GM18951 (cell line): ENCODE data around the gene MEG3.

ENCODE experiments used
- POLR2A ChIP-seq: IDR thresholded peaks from 4 replicates; pipeline ENCODE4 v1.6.1; 2011; ENCODE audit warnings: mild to moderate bottlenecking; ENCODE audit not compliant: insufficient read length, insufficient read depth; ENCODE audit errors: extremely low read depth
- in situ Hi-C: fragments of 300-500 bp; cut with MboI; formaldehyde crosslinking; loops from one replicate; pipeline ENCODE4 v1.12.0; 2022; ENCODE audit warnings: low sequenced_read_pairs, mixed read lengths, inconsistent platforms; ENCODE audit not compliant: unreplicated experiment

Gene MEG3

DNA sequence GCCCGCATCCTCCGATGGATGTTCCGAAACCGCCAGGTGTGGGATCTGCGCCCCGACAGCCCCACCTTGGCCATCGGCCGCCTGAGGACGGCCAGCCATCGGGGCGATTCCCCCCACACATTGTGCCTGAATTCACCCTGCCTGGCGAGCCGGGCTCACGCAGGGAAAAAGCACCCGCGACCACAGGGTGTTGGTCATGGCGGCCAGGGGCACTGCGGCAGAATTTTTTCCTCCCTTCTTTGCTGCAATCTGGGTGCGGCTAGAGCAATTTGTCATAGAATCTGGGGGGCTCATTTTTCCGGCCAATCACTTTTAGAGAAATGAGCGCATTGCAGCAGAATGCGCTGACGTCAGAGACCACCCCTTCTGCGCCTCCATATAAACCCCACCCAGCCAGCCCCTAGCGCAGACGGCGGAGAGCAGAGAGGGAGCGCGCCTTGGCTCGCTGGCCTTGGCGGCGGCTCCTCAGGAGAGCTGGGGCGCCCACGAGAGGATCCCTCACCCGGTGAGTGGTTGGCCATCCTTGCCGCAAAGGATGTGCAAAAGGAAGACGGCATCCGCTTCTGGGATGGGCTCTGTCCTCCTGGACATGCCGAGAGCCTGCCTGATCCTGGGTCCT lies at the start of gene MEG3:
TSS of gene MEG3 (plus strand) at position 406 of the 619 bp plus-strand sequence.
- in situ Hi-C loops = no loop called here
- no peak for TF ChIP-seq POLR2A

DNA sequence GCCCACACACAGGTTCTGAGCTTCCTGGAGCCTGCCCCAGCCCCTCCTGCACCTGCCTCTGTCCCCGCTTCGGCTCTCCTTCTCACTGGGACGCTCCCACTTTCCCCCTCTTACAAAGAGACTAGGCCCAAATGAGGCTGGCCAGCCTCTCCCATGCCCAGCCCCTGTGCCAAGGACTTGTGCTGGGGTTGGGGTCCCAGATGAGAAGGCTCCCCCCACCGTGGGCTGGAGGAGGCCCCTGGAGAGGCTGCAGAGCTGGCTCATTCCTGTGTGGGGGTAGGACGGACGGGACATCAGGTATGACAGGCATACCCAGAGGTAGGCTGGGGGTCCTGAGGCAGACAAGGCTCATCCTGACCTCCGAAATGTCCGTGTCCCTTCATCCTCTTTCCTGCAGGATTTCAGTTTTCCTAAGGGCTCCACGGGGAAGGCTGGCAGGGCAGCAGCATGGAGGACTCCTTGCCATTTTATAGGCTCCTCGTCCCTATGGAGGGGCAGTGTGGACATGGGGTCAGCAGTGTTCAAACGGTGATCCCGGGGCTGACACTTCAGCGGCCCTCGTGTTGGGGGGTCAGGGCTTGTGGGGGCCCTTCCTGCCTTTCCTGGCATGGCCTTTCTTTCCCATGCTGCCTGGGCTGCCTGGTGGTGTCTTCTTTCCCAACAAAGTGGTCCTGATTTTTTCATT lies 49.1 kb upstream of the MEG3 start:
- in situ Hi-C loops = no loop called here
- TF ChIP-seq POLR2A = no peak

DNA sequence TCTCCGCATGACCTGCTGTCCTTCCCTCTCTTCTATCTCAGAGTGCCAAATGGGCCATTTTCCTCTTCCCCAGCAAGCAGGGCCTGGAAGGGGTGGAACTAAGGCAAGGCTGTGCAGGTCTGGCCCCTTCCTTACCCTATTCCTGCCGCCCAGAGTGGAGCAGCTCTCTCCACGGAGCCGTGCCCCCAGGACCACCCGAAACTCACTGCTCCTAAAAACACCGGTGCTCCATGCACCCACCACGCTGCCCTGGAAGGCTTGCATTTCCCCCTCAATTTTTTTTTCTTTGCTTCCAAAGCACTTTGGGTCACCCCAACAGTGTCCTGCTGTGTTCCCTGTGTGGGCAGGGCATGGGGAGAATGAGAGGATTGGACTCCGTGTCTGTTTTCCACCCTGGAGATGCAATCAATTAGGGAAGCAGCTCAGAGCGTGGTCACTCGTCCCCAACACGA lies 48.5 kb upstream of the MEG3 start:
- in situ Hi-C loops = no loop called here
- TF ChIP-seq POLR2A = no peak

DNA sequence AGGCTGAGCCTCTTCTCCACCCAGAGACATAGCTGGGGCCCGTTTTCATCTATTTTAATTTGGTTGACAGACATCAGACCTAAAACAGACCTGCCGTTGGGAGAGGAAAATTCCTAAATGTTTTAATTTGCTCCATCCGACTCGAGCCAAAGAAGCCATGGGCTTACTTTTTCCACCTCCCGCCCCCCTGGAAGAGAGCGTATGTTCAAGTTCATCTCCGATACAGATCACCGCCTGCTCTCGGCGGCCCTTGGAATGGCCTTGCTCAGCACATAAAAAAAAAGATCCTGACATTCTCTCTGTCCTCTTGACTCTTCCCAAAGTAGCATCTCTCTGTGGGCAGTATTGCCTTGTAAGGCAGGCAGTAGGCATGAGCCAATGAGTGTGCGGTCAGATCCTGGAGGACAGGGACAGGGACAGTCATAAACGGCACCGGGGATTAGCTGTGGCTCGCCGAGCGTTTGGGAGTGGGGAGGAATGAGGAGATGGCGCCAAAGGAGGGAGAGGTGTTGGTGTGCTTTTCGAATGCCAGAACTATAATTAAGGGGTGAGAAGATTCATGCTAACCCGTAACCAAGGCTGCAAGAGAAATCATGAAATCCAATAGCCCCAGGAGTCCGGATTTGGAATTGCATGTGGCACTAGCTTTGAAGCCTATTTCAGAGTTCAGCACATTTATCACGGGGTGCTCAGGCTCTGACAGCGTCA lies 47.9 kb upstream of the MEG3 start:
- in situ Hi-C loops = no loop called here
- TF ChIP-seq POLR2A = no peak

DNA sequence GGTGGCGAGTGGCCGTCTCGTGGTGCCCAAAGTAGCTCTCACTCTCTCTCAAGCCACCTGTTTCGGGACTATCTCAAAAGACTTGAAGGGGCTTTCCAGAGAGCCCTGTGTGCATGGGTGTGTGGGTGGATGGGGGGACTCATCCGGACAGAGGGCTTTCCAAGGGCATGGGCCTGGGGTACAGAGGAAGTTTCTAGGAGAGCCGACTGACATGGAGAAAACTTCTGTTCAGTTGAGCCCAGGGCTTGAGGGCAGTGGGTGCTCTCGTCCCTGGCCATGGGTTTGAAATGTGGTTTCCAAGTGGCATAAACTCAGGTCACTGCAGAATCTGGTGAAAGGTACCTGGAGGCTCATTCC lies 47.4 kb upstream of the MEG3 start:
- no peak for TF ChIP-seq POLR2A
- in situ Hi-C loops = no loop called here

DNA sequence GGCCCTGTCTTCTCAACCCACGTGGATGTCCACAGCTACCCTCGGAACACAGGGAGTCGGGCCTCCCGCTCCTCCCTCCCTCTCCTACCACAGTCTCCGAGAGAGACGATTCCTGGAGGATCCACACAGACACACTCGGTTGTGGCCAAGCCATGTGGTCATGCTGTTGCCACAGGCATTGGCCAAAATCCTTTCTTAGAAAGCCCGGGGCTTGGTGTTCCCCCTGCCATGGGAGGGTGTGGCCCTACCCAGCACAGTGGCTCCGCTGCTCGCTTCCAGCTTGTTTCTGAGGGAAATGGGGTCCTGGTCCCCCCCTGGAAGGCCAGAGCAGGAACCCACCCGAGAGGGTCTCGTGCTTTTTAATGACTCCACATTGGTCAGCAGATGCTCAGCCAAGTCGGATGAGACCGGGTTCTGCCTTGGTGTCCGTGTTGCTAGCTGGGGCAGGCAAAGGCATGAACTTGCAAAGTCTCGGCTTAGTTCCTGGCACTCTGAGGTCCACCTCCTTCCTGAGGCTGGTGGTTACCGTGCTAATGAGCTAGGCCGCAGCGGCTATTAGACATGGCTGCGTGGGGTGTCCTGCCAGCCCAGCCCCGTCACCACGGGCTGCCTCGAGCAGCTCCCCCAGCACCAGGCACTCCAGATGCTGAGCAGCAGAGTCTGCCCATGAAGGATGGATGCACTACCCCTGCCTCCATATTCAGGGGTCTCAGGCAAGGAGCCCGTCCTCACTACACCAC lies 46.8 kb upstream of the MEG3 start:
- in situ Hi-C loops = no loop called here

DNA sequence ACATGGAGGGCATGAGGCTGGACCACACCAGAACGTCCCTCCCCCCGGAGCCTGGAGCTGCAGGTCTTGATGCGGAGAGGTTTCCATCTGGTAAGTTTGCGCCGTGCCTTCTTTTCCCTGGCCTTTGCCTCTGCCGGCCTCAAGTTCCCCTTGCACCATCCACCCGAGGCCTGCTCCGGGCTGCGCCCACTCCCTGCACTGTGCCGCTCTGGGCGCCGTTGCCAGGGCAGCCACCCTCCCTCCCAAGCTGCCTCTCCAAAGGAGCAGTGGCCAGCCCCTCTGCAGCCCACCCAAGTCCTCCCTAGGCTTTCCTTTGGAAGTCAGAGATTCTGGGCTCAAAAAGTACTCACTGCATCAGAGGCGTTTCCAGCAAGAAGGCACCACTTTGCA lies 46.2 kb upstream of the MEG3 start:
- in situ Hi-C loops = no loop called here
- TF ChIP-seq POLR2A = no peak

More for the DNA sequence above, 46.8 kb upstream of the MEG3 start:
- TF ChIP-seq POLR2A = no peak

DNA sequence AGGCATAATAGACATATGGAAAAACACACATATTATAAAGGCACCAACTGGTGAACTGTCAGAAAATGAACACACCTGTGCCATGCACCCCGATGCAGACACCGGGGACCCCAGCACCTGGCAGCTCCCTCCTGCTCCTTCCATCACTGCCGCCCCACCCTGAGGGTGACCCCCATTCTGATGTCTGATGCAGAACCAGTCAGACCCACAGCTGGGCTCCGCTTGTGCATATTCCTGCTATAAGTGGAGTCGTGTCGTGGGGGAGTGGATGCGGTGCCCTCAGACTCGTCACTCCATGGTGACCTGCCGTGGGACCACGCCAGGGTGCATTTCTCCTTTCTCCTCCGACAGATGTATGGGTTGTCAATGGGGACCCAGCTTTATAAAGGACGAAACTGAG lies 45.7 kb upstream of the MEG3 start:
- TF ChIP-seq POLR2A = no peak
- in situ Hi-C loops = no loop called here

DNA sequence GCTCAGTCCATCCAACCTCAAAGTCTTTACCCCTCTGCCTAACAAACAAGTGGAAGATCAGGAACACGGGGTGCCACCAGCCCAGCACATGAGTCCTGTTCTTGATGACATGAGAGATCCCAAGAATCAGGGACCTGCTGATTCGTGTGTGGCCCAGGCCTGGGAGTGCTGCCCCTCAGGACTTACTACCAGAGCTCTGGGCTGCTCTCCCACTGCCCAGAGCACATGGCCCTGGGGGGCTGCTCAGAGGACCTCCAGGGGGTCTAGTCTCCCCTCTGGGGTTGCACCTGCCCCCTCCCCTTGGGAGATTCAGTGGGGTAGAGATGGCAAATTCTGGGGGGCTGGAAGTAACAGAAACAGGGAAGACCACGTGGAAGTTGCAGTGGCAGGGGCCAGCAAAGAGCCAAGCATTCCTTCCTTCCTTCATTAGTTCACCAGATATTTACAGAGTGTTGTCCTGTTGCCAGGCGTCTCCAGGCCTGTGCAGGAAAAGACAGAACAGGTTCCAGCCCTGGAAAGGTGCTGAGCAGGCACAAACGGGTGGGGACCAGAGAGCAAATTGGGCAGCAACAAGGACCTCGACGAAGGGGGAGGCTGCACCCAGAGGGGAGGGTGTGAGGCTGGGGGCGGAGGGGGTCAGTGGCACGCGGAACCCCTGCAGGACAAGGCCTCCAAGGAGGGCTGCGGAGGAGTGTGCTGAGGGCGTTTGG lies 45.1 kb upstream of the MEG3 start:
- TF ChIP-seq POLR2A = no peak
- in situ Hi-C loops = no loop called here

DNA sequence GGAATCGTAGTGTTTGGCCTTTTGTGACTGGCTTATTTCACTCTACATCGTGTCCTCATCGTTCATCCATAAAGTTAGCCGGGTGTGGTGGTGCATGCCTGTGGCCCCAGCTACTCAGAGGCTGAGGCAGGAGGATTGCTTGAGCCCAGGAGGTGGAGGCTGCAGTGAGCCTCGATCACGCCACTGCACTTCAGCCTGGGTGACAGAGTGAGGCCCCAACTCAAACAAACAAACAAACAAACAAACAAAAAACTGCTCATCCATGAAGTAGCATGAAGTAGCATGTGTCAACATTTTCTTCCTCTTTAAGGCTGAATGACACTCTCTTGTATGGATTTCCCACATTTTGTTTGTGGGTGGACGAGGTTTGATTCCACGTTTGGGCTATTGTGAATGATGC lies 44.0 kb upstream of the MEG3 start:
- in situ Hi-C loops = no loop called here
- TF ChIP-seq POLR2A = no peak

DNA sequence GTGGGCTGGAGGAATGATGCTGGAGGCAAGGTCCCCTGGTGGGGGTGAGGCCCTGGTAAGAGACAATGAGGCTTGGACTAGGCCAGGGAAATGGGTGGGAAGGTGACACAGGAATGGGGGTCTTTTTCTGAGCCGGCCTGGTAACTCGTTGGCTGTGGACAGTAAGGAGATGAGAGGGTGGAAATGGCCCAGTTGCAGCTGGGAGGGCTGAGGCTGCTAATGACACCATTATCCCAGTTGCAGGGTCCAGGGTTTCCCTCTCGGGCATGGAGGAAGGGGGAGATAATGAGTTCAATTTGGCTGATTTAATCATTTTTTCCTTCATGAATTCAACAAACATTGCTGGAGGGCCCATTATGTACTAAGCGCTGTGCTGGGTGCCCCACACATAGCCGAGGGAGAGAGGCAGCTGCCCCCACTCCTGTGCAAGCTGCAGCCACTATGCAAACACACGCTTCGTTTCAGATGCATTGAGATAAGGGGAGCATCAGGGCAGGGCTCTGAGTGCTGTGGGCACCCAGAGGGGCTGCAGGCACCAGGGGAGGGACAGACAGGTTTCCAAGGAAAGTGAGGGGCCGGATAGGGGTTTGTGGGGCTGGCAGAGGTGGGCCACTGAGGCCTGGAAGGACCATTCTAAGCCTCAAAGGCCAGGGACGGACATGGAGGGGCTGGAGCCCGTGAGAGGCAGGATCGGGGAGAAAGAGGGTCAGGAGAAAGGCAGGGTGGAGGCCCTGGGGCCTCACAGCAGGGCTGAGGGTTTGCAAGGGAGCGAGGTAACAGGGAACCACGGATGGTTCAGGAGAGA lies 43.2 kb upstream of the MEG3 start:
- TF ChIP-seq POLR2A = no peak
- in situ Hi-C loops = no loop called here
